HG03175 (cell line): ENCODE results near the gene WIPF1.
A peak's percentile ranks its signal among the peaks of the same experiment; 100 is the strongest.

Experiments
- ATAC-seq: cut with Tn5 transposase; IDR thresholded peaks from one replicate; pipeline ENCODE4 v1.9.1; 2021; ENCODE audit warnings: mild to moderate bottlenecking, moderate library complexity; ENCODE audit not compliant: unreplicated experiment

The WIPF1 gene

DNA sequence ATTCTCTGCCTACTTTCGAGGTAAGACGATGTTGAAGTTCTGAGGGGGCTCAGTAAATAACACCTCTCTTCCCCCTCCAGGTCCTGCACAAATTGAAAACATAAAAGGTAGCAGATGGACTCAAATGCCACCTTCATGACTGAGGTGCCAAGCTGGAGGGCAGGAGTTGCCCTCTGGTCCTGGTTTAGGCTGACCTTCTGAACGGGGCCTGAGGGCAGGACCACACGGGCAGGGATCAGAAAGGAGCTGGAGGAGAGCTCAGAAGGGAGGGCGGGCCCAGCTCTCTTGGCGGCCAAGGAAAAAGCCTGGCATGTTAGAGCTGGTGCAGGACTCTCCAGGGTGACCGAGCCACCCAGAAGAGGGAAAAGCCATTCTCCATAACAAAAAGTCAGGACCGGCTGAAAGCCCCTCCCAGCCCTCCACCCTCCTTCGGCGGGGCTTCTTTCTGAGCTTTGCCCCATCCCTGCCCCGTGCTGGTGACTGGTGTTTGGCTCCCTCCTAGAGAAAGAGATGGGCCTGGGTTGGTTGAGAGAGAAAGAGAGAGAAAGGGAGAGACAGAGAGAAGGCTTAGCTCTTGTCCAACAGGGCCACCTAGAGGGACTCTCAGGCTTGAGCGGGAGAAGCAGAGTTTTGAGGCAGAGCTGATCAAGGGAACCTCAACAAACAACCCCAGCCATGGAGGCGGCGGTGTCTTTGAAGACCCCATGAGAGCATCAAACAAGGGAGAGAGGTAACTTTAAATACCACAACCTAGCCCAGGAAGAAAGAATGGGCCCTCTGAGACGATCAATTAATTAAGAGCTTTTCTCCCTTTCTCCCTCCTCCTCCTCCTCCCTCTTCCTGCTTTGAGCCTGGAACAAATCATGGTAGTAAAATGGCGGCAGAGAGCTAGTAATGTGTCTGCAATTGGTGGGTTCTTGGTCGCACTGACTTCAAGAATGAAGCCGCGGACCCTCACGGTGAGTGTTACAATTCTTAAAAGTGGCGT is 50.8 kb downstream of the WIPF1 start:
- no peak for ATAC-seq

- no peak for ATAC-seq
Measured at GRCh38 chr2:174545240-174545639, 52.4 kb downstream of the WIPF1 start.

- ATAC-seq: no peak
Measured at GRCh38 chr2:174544802-174545201, 52.8 kb downstream of the WIPF1 start.

- no peak for ATAC-seq
Measured at GRCh38 chr2:174544156-174544555, 53.4 kb downstream of the WIPF1 start.

DNA sequence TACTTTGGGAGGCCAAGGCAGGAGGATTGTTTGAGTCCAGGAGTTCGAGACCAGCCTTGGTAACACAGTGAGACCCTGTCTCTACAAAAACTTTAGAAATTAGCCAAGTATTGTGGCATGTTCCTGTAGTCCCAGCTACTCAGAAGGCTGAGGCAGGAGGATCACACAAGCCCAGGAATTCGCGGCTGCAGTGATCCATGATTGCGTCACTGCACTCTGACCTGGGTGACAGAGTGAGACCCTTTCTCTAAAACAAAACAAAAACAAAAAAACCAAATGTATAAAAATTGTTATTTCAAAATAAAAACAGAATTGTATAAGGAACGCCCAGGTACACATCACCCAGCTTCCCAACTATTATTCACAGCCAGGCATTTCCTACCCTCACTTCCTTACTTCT is 56.7 kb downstream of the WIPF1 start:
- ATAC-seq: no peak

DNA sequence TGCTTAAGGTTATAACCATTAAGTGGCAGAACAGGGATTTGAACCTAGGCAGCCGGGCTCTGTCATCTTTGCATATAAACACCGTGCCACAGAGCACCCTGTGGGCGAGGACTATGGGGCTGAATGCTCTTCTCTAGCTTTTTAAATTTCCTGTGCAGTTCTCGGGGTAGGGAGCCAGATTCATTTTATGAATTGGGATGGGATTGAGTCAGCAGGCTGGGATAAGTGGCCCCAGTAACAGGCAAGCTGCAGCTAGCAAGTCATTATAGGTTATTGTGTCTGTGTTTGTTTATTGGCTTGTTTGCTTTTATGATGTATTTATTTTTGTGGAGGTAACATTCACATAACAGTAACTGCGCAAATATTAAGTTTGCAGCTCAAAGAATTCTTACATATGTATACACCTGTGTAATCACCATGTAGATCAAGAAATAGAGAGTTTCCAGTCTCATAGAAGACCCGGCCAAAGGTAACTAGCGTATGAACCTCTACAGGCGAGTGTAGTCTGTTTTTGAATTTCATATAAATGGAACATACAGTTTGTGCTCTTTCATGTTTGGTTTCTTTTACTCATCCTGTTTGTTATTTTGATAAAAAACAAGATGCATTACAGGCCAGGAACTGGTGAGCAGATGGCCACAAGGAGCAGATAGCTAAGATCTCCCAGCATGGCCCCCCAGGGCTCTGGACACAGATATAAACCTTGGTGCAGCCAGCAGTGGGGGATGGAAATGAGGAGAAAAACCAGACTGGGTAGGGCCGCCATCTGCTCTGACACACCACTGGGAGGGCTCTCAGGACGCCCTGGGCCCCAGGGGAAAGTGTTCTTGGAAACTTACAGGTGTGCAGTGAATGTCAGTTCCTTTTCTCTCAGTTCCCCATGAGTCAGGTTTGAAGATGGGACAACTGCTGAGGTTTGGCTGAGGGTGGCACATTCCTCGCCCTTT is 61.6 kb downstream of the WIPF1 start:
- no peak for ATAC-seq

GRCh38 chr2:174535083-174535482 is 62.5 kb downstream of the WIPF1 start:
- no peak for ATAC-seq

DNA sequence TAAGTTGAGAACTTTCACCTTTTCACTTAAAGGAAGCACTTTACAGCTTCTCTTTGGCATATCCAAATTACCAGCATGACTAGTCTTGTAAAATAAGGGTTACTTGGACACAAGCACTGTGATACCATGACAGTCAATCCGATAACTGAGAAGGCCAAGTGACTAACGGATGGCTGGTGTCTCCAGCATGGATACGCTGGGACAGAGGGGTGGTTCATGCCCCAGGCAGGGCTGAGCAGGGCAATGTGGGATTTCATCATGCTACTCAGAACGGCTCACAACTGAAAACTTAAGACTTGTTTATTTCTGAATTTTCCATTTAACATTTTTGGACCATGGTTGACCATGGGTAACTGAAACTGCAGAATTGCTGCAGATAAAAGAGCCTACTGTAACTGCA is 67.7 kb downstream of the WIPF1 start:
- no peak for ATAC-seq

DNA sequence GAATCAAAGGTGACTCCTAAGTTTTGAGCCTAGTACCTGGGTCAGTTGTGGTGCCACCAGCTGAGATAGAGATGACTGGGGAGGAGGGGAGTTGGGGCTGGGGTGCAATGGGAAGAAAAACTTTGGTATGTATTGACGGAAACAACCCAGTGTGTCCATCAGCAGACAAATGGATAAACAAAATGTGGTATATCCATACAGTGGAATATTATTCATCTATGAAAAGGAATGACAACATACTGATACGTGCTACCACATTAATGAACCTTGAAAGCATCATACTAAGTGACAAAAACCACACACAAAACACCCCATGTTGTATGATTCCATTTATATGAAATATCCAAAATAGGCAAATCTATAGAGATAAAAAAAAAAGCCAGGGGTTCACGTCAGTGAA is 69.6 kb downstream of the WIPF1 start:
- no peak for ATAC-seq

DNA sequence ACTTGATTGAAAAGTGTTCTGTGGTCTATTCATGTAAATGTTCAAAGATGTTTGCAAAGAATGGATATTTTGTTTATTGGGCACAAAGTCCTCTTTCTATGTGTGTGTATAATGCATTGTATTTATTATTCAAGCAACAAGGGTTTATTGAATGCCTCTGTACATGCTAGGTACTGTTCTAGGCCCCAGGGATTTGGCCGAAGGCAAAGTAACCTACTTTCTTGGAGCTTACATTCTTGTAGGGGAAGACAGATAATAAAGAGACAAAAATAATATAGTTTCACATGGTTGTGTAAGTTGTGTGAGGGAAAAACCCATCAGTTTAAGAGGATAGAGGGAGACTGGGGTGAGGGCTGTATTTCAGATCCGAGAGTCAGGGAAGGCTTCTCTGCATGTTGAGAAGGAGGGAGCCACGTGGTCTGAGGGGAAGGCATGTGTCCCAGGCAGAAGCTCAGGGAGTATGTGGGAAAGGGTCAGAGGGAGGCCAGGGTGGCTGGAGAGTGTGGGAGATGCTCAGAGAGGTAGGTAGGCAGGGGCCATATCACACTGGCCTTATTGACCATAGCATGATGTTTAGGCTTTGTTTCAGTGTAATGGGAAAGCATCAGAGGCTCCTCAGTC is 70.4 kb downstream of the WIPF1 start:
- no peak for ATAC-seq

GRCh38 chr2:174524527-174524926 is 73.1 kb downstream of the WIPF1 start:
- no peak for ATAC-seq

GRCh38 chr2:174522553-174522952 is 75.1 kb downstream of the WIPF1 start:
- no peak for ATAC-seq

DNA sequence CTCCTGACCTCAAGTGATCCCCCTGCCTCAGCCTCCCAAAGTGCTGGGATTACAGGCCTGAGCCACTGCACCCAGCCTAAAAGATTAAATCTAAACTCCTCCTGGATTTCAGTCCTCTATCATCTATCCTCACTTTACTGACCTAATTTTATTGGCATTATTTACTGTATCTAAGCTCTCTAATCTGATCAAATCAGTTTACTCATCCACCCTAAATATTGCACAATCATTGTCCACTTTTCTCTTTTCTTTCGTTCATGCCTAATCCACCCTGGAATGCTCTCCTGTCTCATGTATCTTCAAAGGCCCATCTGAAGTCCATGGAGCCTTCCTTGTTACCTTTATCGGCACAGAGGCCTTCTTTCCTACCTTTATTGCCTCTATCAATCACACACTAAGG is 79.2 kb downstream of the WIPF1 start:
- ATAC-seq: no peak

DNA sequence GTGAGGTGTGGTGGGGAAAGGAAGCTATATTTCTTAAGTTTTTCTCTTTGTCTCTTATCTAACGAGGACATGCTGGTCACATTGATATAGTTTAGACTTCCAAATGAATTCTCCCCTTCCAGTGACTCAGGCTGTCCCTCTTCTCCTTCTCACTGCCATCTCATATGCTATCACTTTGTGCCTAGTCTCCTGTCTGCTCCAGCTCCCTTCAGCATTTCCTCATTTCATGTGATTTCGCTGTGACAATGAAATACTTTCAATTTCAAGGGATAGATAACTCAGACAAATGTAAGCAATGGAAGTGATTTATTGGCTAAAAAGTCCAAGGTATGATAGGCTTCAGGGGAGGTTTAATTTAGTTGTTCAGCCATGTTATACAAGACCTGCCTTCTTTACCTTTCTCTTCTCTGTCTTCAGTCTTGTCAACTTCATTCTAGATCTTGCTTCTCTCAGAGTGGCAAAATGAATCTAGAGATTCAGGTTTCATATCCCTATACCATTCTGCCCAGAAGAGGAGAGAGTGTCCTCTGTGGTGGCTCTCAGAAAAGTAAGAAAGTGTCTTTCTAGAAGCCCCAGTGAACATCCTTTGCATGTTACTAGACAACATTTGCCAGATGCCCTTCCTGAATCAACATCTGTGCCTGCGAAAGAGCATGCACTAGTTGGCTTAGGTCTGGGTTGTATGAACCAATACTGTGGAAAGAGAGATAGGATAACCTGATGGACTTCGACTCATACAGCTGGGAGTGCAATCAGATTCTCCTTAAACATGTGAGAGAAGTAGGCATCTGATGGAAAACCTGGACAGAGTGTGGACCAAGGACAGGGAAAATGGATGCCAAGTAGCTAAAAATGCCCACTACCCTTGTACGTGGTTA is 80.9 kb downstream of the WIPF1 start:
- peak; percentile 53 for ATAC-seq

- ATAC-seq: no peak
Measured at GRCh38 chr2:174512345-174512744, 85.3 kb downstream of the WIPF1 start.

GRCh38 chr2:174511580-174512260 is 85.9 kb downstream of the WIPF1 start:
- no peak for ATAC-seq

GRCh38 chr2:174510583-174511189 is 86.9 kb downstream of the WIPF1 start:
- ATAC-seq: no peak
